GM23338 (cell line): ENCODE data around the gene PDE3A. TPM values are rescaled to one million over a fixed set of nuclear protein-coding genes. Genes with fewer than 3 reads are reported as not detected.

Experiments used
- ATAC-seq: fragments of 200-7000 bp; cut with Tn5 transposase; 3 replicates; pipeline ENCODE4 v1.9.1; 2020
- DNase-seq: peaks from one replicate; pipeline ENCODE4 v3.0.0-alpha.2; 2015; ENCODE audit warnings: low spot score
- H2AFZ ChIP-seq: fragments of 200-600 bp; sonication (generic); 2 replicates; pipeline ENCODE4 v1.8.0; 2016; ENCODE audit warnings: antibody characterized with exemption, mild to moderate bottlenecking, moderate library complexity
- H3F3A ChIP-seq: fragments of 200-600 bp; sonication (generic); replicated peaks from 2 replicates; pipeline ENCODE4 v1.8.0; 2017; ENCODE audit warnings: antibody characterized with exemption, mixed run types, low read depth
- H3K27ac ChIP-seq: fragments of 200-600 bp; sonication (generic); 2 replicates; pipeline ENCODE4 v1.6.1; 2016; ENCODE audit warnings: low read depth
- H3K27me3 ChIP-seq: fragments of 200-600 bp; sonication (generic); 2 replicates; pipeline ENCODE4 v1.8.0; 2016; ENCODE audit warnings: mild to moderate bottlenecking, mixed run types, moderate library complexity; ENCODE audit not compliant: insufficient read depth
- H3K36me3 ChIP-seq: fragments of 200-600 bp; sonication (generic); 2 replicates; pipeline ENCODE4 v1.8.0; 2016; ENCODE audit warnings: mild to moderate bottlenecking; ENCODE audit not compliant: insufficient read depth
- H3K4me1 ChIP-seq: fragments of 200-600 bp; sonication (generic); 2 replicates; pipeline ENCODE4 v1.8.0; 2016; ENCODE audit warnings: mild to moderate bottlenecking, moderate library complexity; ENCODE audit not compliant: insufficient read depth
- H3K4me2 ChIP-seq: fragments of 200-600 bp; sonication (generic); 2 replicates; pipeline ENCODE4 v1.7.1; 2017; ENCODE audit warnings: mixed run types
- H3K4me3 ChIP-seq: fragments of 200-600 bp; sonication (generic); 2 replicates; pipeline ENCODE4 v1.6.1; 2016; ENCODE audit warnings: mixed run types
- H3K79me2 ChIP-seq: fragments of 200-600 bp; sonication (generic); replicated peaks from 2 replicates; pipeline ENCODE4 v1.8.0; 2017; ENCODE audit warnings: mild to moderate bottlenecking; ENCODE audit not compliant: insufficient read depth
- H3K9me2 ChIP-seq: fragments of 200-600 bp; sonication (generic); 2 replicates; pipeline ENCODE4 v1.8.0; 2017; ENCODE audit not compliant: insufficient read depth
- H4K20me1 ChIP-seq: fragments of 200-600 bp; sonication (generic); replicated peaks from 2 replicates; pipeline ENCODE4 v1.8.0; 2017; ENCODE audit warnings: mild to moderate bottlenecking; ENCODE audit not compliant: insufficient read depth
- H3K27ac Mint-ChIP-seq: 2 replicates; pipeline ENCODE4 v1.8.0; 2020; ENCODE audit warnings: inconsistent platforms, mild to moderate bottlenecking, moderate library complexity, mixed read lengths
- H3K27me3 Mint-ChIP-seq: 3 replicates; pipeline ENCODE4 v1.8.0; 2022; ENCODE audit warnings: low read depth, mild to moderate bottlenecking, moderate library complexity, mixed read lengths, inconsistent platforms; ENCODE audit not compliant: insufficient read depth, poor library complexity
- H3K36me3 Mint-ChIP-seq: 3 replicates; pipeline ENCODE4 v1.8.0; 2021; ENCODE audit warnings: low read depth, mild to moderate bottlenecking, inconsistent platforms, moderate library complexity, mixed read lengths
- H3K4me1 Mint-ChIP-seq: 3 replicates; pipeline ENCODE4 v1.8.0; 2020; ENCODE audit warnings: mild to moderate bottlenecking, inconsistent platforms, mixed read lengths
- H3K4me3 Mint-ChIP-seq: 3 replicates; pipeline ENCODE4 v1.8.0; 2021; ENCODE audit warnings: moderate library complexity, mild to moderate bottlenecking, inconsistent platforms, mixed read lengths
- H3K9me3 Mint-ChIP-seq: 3 replicates; pipeline ENCODE4 v1.8.0; 2020; ENCODE audit warnings: moderate library complexity, mild to moderate bottlenecking, inconsistent platforms, mixed read lengths
- CREB1 ChIP-seq: fragments of 250-450 bp; sonication (Bioruptor Pico); IDR thresholded peaks from 2 replicates; pipeline ENCODE4 v1.5.0; 2020; ENCODE audit warnings: low read depth, mild to moderate bottlenecking, moderate library complexity
- EZH2 ChIP-seq: fragments of 200-600 bp; sonication (generic); IDR thresholded peaks from one replicate; pipeline ENCODE4 v1.8.0; 2017; ENCODE audit warnings: antibody characterized with exemption, mild to moderate bottlenecking, low read depth; ENCODE audit not compliant: unreplicated experiment
- JUNB ChIP-seq: IDR thresholded peaks from one replicate; pipeline ENCODE4 v1.6.1; 2016; ENCODE audit warnings: antibody characterized with exemption; ENCODE audit not compliant: unreplicated experiment
- POLR2AphosphoS5 ChIP-seq: IDR thresholded peaks from 2 replicates; pipeline ENCODE4 v1.6.1; 2016; ENCODE audit warnings: antibody characterized with exemption, low read depth
- STAT1 ChIP-seq: IDR thresholded peaks from one replicate; pipeline ENCODE4 v1.6.1; 2016; ENCODE audit warnings: antibody characterized with exemption; ENCODE audit not compliant: unreplicated experiment
- ZNF114 ChIP-seq: fragments of 250-450 bp; sonication (Bioruptor Pico); IDR thresholded peaks from 2 replicates; pipeline ENCODE4 v1.5.0; 2020; ENCODE audit warnings: mild to moderate bottlenecking, moderate library complexity
- ZNF331 ChIP-seq: fragments of 250-450 bp; sonication (Bioruptor Pico); IDR thresholded peaks from 2 replicates; pipeline ENCODE4 v1.5.0; 2020; ENCODE audit warnings: low read depth, mild to moderate bottlenecking, moderate library complexity
- polyA plus RNA-seq: library from polyadenylated mRNA; unstranded; fragments of >200 nt; fragmentation: Nextera tagmentation; extraction: Ambion mirVana; gene quantifications from 2 replicates; pipeline ENCODE4 v1.2.1, GENCODE V29; 2016
- total RNA-seq: library from RNA; depleted of rRNA; stranded (reverse); fragments of >200 nt; shearing (Covaris generic); gene quantifications from 2 replicates; pipeline ENCODE4 v1.2.3, GENCODE V29; 2014
- TF ChIP-seq, protein P1 (sequence below), 2 experiments: fragments of 200-600 bp in 1 of 2; sonication (generic) in 1 of 2; conservative IDR thresholded peaks; 2 replicates each; pipeline versions ENCODE4 v1.5.1 to v1.6.1; 2016 to 2017; ENCODE audit warnings: antibody characterized with exemption in 2 of 2, low read depth in 2 of 2, mild to moderate bottlenecking in 2 of 2, moderate library complexity in 1 of 2
- TF ChIP-seq, protein P2 (sequence below): fragments of 250-450 bp; sonication (Bioruptor Pico); IDR thresholded peaks from 2 replicates; pipeline ENCODE4 v1.5.0; 2020; ENCODE audit warnings: mild to moderate bottlenecking, moderate library complexity
- TF ChIP-seq, protein P3 (sequence below): IDR thresholded peaks from one replicate; pipeline ENCODE4 v1.6.1; 2018; ENCODE audit warnings: antibody characterized with exemption; ENCODE audit not compliant: unreplicated experiment
- TF ChIP-seq, protein P4 (sequence below): IDR thresholded peaks from 2 replicates; pipeline ENCODE4 v1.6.1; 2016; ENCODE audit warnings: antibody characterized with exemption

PDE3A gene
- total and polyA plus RNA-seq, 2 experiments from 2014 or later = 2.7 to 9.2 TPM

DNA sequence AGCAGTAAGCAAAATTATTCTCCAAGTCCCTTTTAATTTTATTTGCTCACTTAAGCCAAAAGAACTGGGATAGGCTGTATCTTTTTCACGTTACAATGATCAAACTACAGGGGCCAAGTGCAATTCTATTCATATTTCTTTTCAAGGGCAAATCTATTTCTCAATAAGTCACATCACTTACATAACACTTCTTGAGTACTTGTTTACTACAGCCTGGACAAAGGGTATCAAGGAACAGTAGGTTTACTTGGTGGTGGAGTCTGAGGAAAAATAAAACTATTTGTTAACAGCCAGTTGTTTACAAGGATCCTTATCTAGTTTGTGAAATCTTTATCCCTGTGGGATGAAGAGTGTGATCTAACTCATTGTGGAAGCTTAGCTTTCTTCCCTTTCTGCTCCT, 72.1 kb downstream of the PDE3A start:
- H3K36me3 ChIP-seq = no peaks in the 10 kb centered on the region
- Mint-ChIP-seq H3K27ac (no peak overlapping the region), H3K4me3 (no peak overlapping the region), H3K4me1 (peaks cover 39% of the 10 kb centered on the region), H3K9me3 (no peaks in the 10 kb centered on the region), H3K36me3 (no peaks in the 10 kb centered on the region), H3K27me3 (peaks cover 1% of the 10 kb centered on the region)
- no peak overlapping the region for H3K4me3 ChIP-seq
- H3K4me1 ChIP-seq = peaks cover 38% of the 10 kb centered on the region
- H3F3A ChIP-seq = no peaks in the 10 kb centered on the region
- no peak overlapping the region for H2AFZ ChIP-seq
- no peaks in the 10 kb centered on the region for H3K9me2 ChIP-seq
- no peak for DNase-seq
- ATAC-seq = no peak
- H3K27ac ChIP-seq = no peak overlapping the region; the same call in 1 of the 2 replicates
- TF ChIP-seq ZNF331 (CRISPR knock-in tag) = no peak
- TF ChIP-seq, protein P1, sequence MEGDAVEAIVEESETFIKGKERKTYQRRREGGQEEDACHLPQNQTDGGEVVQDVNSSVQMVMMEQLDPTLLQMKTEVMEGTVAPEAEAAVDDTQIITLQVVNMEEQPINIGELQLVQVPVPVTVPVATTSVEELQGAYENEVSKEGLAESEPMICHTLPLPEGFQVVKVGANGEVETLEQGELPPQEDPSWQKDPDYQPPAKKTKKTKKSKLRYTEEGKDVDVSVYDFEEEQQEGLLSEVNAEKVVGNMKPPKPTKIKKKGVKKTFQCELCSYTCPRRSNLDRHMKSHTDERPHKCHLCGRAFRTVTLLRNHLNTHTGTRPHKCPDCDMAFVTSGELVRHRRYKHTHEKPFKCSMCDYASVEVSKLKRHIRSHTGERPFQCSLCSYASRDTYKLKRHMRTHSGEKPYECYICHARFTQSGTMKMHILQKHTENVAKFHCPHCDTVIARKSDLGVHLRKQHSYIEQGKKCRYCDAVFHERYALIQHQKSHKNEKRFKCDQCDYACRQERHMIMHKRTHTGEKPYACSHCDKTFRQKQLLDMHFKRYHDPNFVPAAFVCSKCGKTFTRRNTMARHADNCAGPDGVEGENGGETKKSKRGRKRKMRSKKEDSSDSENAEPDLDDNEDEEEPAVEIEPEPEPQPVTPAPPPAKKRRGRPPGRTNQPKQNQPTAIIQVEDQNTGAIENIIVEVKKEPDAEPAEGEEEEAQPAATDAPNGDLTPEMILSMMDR (conservative IDR thresholded peaks at IDR 0.05; ENCODE audit: low read depth in 2 of 2) = no peak
- TF ChIP-seq CREB1 (CRISPR knock-in tag) = no peak
- no peak for TF ChIP-seq JUNB
- TF ChIP-seq, protein P2, sequence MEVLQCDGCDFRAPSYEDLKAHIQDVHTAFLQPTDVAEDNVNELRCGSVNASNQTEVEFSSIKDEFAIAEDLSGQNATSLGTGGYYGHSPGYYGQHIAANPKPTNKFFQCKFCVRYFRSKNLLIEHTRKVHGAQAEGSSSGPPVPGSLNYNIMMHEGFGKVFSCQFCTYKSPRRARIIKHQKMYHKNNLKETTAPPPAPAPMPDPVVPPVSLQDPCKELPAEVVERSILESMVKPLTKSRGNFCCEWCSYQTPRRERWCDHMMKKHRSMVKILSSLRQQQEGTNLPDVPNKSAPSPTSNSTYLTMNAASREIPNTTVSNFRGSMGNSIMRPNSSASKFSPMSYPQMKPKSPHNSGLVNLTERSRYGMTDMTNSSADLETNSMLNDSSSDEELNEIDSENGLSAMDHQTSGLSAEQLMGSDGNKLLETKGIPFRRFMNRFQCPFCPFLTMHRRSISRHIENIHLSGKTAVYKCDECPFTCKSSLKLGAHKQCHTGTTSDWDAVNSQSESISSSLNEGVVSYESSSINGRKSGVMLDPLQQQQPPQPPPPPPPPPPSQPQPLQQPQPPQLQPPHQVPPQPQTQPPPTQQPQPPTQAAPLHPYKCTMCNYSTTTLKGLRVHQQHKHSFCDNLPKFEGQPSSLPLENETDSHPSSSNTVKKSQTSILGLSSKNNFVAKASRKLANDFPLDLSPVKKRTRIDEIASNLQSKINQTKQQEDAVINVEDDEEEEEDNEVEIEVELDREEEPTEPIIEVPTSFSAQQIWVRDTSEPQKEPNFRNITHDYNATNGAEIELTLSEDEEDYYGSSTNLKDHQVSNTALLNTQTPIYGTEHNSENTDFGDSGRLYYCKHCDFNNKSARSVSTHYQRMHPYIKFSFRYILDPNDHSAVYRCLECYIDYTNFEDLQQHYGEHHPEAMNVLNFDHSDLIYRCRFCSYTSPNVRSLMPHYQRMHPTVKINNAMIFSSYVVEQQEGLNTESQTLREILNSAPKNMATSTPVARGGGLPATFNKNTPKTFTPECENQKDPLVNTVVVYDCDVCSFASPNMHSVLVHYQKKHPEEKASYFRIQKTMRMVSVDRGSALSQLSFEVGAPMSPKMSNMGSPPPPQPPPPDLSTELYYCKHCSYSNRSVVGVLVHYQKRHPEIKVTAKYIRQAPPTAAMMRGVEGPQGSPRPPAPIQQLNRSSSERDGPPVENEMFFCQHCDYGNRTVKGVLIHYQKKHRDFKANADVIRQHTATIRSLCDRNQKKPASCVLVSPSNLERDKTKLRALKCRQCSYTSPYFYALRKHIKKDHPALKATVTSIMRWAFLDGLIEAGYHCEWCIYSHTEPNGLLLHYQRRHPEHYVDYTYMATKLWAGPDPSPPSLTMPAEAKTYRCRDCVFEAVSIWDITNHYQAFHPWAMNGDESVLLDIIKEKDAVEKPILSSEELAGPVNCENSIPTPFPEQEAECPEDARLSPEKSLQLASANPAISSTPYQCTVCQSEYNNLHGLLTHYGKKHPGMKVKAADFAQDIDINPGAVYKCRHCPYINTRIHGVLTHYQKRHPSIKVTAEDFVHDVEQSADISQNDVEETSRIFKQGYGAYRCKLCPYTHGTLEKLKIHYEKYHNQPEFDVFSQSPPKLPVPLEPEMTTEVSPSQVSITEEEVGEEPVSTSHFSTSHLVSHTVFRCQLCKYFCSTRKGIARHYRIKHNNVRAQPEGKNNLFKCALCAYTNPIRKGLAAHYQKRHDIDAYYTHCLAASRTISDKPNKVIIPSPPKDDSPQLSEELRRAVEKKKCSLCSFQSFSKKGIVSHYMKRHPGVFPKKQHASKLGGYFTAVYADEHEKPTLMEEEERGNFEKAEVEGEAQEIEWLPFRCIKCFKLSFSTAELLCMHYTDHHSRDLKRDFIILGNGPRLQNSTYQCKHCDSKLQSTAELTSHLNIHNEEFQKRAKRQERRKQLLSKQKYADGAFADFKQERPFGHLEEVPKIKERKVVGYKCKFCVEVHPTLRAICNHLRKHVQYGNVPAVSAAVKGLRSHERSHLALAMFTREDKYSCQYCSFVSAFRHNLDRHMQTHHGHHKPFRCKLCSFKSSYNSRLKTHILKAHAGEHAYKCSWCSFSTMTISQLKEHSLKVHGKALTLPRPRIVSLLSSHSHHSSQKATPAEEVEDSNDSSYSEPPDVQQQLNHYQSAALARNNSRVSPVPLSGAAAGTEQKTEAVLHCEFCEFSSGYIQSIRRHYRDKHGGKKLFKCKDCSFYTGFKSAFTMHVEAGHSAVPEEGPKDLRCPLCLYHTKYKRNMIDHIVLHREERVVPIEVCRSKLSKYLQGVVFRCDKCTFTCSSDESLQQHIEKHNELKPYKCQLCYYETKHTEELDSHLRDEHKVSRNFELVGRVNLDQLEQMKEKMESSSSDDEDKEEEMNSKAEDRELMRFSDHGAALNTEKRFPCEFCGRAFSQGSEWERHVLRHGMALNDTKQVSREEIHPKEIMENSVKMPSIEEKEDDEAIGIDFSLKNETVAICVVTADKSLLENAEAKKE = no peak
- TF ChIP-seq STAT1 = no peak
- TF ChIP-seq POLR2AphosphoS5 = no peak
- TF ChIP-seq EZH2 = no peak
- TF ChIP-seq, protein P3, sequence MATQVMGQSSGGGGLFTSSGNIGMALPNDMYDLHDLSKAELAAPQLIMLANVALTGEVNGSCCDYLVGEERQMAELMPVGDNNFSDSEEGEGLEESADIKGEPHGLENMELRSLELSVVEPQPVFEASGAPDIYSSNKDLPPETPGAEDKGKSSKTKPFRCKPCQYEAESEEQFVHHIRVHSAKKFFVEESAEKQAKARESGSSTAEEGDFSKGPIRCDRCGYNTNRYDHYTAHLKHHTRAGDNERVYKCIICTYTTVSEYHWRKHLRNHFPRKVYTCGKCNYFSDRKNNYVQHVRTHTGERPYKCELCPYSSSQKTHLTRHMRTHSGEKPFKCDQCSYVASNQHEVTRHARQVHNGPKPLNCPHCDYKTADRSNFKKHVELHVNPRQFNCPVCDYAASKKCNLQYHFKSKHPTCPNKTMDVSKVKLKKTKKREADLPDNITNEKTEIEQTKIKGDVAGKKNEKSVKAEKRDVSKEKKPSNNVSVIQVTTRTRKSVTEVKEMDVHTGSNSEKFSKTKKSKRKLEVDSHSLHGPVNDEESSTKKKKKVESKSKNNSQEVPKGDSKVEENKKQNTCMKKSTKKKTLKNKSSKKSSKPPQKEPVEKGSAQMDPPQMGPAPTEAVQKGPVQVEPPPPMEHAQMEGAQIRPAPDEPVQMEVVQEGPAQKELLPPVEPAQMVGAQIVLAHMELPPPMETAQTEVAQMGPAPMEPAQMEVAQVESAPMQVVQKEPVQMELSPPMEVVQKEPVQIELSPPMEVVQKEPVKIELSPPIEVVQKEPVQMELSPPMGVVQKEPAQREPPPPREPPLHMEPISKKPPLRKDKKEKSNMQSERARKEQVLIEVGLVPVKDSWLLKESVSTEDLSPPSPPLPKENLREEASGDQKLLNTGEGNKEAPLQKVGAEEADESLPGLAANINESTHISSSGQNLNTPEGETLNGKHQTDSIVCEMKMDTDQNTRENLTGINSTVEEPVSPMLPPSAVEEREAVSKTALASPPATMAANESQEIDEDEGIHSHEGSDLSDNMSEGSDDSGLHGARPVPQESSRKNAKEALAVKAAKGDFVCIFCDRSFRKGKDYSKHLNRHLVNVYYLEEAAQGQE = no peak
- TF ChIP-seq, protein P4, sequence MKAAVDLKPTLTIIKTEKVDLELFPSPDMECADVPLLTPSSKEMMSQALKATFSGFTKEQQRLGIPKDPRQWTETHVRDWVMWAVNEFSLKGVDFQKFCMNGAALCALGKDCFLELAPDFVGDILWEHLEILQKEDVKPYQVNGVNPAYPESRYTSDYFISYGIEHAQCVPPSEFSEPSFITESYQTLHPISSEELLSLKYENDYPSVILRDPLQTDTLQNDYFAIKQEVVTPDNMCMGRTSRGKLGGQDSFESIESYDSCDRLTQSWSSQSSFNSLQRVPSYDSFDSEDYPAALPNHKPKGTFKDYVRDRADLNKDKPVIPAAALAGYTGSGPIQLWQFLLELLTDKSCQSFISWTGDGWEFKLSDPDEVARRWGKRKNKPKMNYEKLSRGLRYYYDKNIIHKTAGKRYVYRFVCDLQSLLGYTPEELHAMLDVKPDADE = no peak
- no peak for TF ChIP-seq ZNF114 (CRISPR knock-in tag)
- H4K20me1 ChIP-seq = no peaks in the 10 kb centered on the region
- H3K27me3 ChIP-seq = no peaks in the 10 kb centered on the region
- no peak overlapping the region for H3K4me2 ChIP-seq
- H3K79me2 ChIP-seq = no peaks in the 10 kb centered on the region
